ENCODE measurements around the gene IL1R2. TPM values are rescaled to one million over a fixed set of nuclear protein-coding genes. Genes with fewer than 3 reads are reported as not detected.
A peak's percentile ranks its signal among the peaks of the same experiment; 100 is the strongest.

The IL1R2 gene
- total and polyA plus RNA-seq, 2 of the 13 experiments (the other 11 are each of a cell fraction or from before 2014, with no cell fraction given), result 3.6 to 7.3 TPM

GRCh38 chr2:102030855-102031527 lies 39.2 kb downstream of the IL1R2 start (continued):
- TF ChIP-seq HMGXB4 (CRISPR knock-in tag; IDR thresholded peaks at IDR 0.05; ENCODE audit: borderline replicate concordance in 1 of 2, low read depth in 1 of 2) (peak; percentile 44 to 67; a peak in 3 of 4 replicates), HMGA1 (CRISPR knock-in tag; conservative IDR thresholded peaks at IDR 0.05) (no peak), LCORL (IDR thresholded peaks at IDR 0.05) (peak; percentile 56; the same call in 1 of the 2 replicates), LCORL (CRISPR knock-in tag; IDR thresholded peaks at IDR 0.05) (peak; percentile 92), KLF12 (CRISPR knock-in tag; IDR thresholded peaks at IDR 0.05; ENCODE audit: borderline replicate concordance) (no peak), TCF7 (IDR thresholded peaks at IDR 0.05; ENCODE audit: low read depth) (peak; percentile 99), ZNF282 (IDR thresholded peaks at IDR 0.05; ENCODE audit: partially characterized antibody) (no peak), CREM (IDR thresholded peaks at IDR 0.05) (peak; percentile 98), CREM (CRISPR knock-in tag; IDR thresholded peaks at IDR 0.05) (no peak), RFX1 (IDR thresholded peaks at IDR 0.05) (no peak), CBX5 (CRISPR knock-in tag; IDR thresholded peaks at IDR 0.05; ENCODE audit: borderline replicate concordance) (peak; percentile 40; the same call in 1 of the 2 replicates), ZNF329 (CRISPR knock-in tag; IDR thresholded peaks at IDR 0.05; ENCODE audit: low read depth) (no peak), ZNF879 (CRISPR knock-in tag; IDR thresholded peaks at IDR 0.05) (no peak), ZNF20 (CRISPR knock-in tag; IDR thresholded peaks at IDR 0.05) (no peak), ZBTB39 (CRISPR knock-in tag; IDR thresholded peaks at IDR 0.05) (peak; percentile 75; the same call in 1 of the 2 replicates), MATR3 (CRISPR knock-in tag; IDR thresholded peaks at IDR 0.05) (no peak), EEA1 (CRISPR knock-in tag; IDR thresholded peaks at IDR 0.05; ENCODE audit: borderline replicate concordance) (no peak)
- TF ChIP-seq, protein P1, sequence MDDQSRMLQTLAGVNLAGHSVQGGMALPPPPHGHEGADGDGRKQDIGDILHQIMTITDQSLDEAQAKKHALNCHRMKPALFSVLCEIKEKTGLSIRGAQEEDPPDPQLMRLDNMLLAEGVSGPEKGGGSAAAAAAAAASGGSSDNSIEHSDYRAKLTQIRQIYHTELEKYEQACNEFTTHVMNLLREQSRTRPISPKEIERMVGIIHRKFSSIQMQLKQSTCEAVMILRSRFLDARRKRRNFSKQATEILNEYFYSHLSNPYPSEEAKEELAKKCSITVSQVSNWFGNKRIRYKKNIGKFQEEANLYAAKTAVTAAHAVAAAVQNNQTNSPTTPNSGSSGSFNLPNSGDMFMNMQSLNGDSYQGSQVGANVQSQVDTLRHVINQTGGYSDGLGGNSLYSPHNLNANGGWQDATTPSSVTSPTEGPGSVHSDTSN (CRISPR knock-in tag; IDR thresholded peaks at IDR 0.05; ENCODE audit: borderline replicate concordance), result no peak
- TF ChIP-seq, protein P2, sequence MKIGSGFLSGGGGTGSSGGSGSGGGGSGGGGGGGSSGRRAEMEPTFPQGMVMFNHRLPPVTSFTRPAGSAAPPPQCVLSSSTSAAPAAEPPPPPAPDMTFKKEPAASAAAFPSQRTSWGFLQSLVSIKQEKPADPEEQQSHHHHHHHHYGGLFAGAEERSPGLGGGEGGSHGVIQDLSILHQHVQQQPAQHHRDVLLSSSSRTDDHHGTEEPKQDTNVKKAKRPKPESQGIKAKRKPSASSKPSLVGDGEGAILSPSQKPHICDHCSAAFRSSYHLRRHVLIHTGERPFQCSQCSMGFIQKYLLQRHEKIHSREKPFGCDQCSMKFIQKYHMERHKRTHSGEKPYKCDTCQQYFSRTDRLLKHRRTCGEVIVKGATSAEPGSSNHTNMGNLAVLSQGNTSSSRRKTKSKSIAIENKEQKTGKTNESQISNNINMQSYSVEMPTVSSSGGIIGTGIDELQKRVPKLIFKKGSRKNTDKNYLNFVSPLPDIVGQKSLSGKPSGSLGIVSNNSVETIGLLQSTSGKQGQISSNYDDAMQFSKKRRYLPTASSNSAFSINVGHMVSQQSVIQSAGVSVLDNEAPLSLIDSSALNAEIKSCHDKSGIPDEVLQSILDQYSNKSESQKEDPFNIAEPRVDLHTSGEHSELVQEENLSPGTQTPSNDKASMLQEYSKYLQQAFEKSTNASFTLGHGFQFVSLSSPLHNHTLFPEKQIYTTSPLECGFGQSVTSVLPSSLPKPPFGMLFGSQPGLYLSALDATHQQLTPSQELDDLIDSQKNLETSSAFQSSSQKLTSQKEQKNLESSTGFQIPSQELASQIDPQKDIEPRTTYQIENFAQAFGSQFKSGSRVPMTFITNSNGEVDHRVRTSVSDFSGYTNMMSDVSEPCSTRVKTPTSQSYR (CRISPR knock-in tag; IDR thresholded peaks at IDR 0.05; ENCODE audit: borderline replicate concordance), result peak; percentile 38; the same call in 1 of the 2 replicates
- TF ChIP-seq, protein P3, sequence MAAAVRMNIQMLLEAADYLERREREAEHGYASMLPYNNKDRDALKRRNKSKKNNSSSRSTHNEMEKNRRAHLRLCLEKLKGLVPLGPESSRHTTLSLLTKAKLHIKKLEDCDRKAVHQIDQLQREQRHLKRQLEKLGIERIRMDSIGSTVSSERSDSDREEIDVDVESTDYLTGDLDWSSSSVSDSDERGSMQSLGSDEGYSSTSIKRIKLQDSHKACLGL (CRISPR knock-in tag; IDR thresholded peaks at IDR 0.05), result no peak
